H1 (cell line): ENCODE measurements around the gene RELN. TPM values are rescaled to one million over a fixed set of nuclear protein-coding genes. Genes with fewer than 3 reads are reported as not detected.

Source experiments
- CTCF ChIA-PET: fragments of 300-600 bp; sonication (Branson Sonifier 250); formaldehyde crosslinking; loops from one replicate; lab custom pipeline; 2021; ENCODE audit not compliant: partially characterized antibody; lab: Charles Lee
- POLR2A ChIA-PET: fragments of 300-600 bp; sonication (Branson Sonifier 250); formaldehyde crosslinking; loops from one replicate; lab custom pipeline; 2021; ENCODE audit warnings: inconsistent platforms; ENCODE audit not compliant: partially characterized antibody; lab: Charles Lee
- DNase-seq, 2 experiments: peaks; one replicate each; pipeline versions ENCODE4 v3.0.0 to v3.0.0-alpha.2; 2010 to 2022; ENCODE audit warnings: low spot score in 2 of 2, low read depth in 1 of 2, mixed read lengths in 1 of 2
- FAIRE-seq: peaks from 2 replicates; lab custom pipeline; 2011; peaks lifted over from hg19 to GRCh38; lab: Jason Lieb, UNC
- H2AFZ ChIP-seq: 2 replicates; pipeline ENCODE4 v1.8.1; 2012; ENCODE audit warnings: low read length, inconsistent platforms
- H2AK5ac ChIP-seq: 2 replicates; pipeline ENCODE4 v1.6.1; 2013; ENCODE audit warnings: low read depth, low read length
- H2BK120ac ChIP-seq: replicated peaks from 2 replicates; pipeline ENCODE3; 2013; ENCODE audit warnings: low read depth, low read length, inconsistent platforms
- H2BK12ac ChIP-seq: 2 replicates; pipeline ENCODE4 v1.6.1; 2013; ENCODE audit warnings: low read depth, low read length
- H2BK15ac ChIP-seq: 2 replicates; pipeline ENCODE4 v1.6.1; 2013; ENCODE audit warnings: low read length
- H2BK20ac ChIP-seq: 2 replicates; pipeline ENCODE4 v1.6.1; 2013; ENCODE audit warnings: low read length
- H2BK5ac ChIP-seq: 2 replicates; pipeline ENCODE4 v1.6.1; 2013; ENCODE audit warnings: low read depth, low read length
- H3K14ac ChIP-seq: 2 replicates; pipeline ENCODE4 v1.6.1; 2013; ENCODE audit warnings: inconsistent platforms; ENCODE audit not compliant: insufficient read length
- H3K18ac ChIP-seq: 2 replicates; pipeline ENCODE4 v1.6.1; 2013; ENCODE audit warnings: low read length; ENCODE audit errors: extremely low read depth
- H3K23ac ChIP-seq: 2 replicates; pipeline ENCODE4 v1.6.1; 2013; ENCODE audit warnings: inconsistent platforms; ENCODE audit not compliant: insufficient read length
- H3K23me2 ChIP-seq: 2 replicates; pipeline ENCODE4 v1.6.1; 2013; ENCODE audit warnings: low read depth, low read length
- H3K27ac ChIP-seq: 2 replicates; pipeline ENCODE4 v1.6.1; 2011; ENCODE audit warnings: low read depth, low read length, inconsistent platforms
- H3K27me3 ChIP-seq, 4 experiments: replicated peaks in 1 of 4; 1 replicate in 1 of 4; 2 replicates in 3 of 4; pipeline versions ENCODE4 v1.6.1 to v1.8.1; 2011 to 2013; ENCODE audit warnings: low read length in 3 of 4, mild to moderate bottlenecking in 3 of 4, inconsistent platforms in 2 of 4, mixed read lengths in 2 of 4, moderate library complexity in 1 of 4; ENCODE audit not compliant: control insufficient read depth in 3 of 4, insufficient read depth in 3 of 4; ENCODE audit errors: extremely low read depth in 1 of 4
- H3K36me3 ChIP-seq, 4 experiments: 2 replicates each; pipeline versions ENCODE4 v1.6.1 to v1.8.1; 2011 to 2013; ENCODE audit warnings: mild to moderate bottlenecking in 4 of 4, low read length in 3 of 4, moderate library complexity in 2 of 4, control low read depth in 1 of 4, inconsistent platforms in 1 of 4; ENCODE audit not compliant: insufficient read depth in 4 of 4, control insufficient read depth in 2 of 4
- H3K4ac ChIP-seq: replicated peaks from 2 replicates; pipeline ENCODE3; 2013; ENCODE audit warnings: low read length, low read depth, mixed read lengths, inconsistent platforms; ENCODE audit not compliant: insufficient read length
- H3K4me1 ChIP-seq, 4 experiments: replicated peaks in 1 of 4; 1 replicate in 1 of 4; 2 replicates in 3 of 4; pipeline versions ENCODE4 v1.6.1 to v1.8.1; 2011 to 2013; ENCODE audit warnings: low read length in 3 of 4, inconsistent platforms in 2 of 4, mixed read lengths in 1 of 4; ENCODE audit not compliant: insufficient read depth in 4 of 4, control insufficient read depth in 3 of 4
- H3K4me2 ChIP-seq, 2 experiments: 2 replicates each; pipeline versions ENCODE4 v1.6.1 to v1.8.1; 2011 to 2013; ENCODE audit warnings: low read depth in 2 of 2, low read length in 2 of 2, control low read depth in 1 of 2, inconsistent platforms in 1 of 2, mild to moderate bottlenecking in 1 of 2; ENCODE audit not compliant: insufficient read depth in 1 of 2
- H3K4me3 ChIP-seq, 4 experiments: fragments of 200-600, 300-600 bp in 1 of 4; sonication (generic), shearing (Covaris generic), sonication (Bioruptor Twin) in 1 of 4; 2 replicates each; pipeline versions ENCODE4 v1.5.1 to v1.8.1; 2011 to 2016; ENCODE audit warnings: low read length in 4 of 4, low read depth in 3 of 4, control low read depth in 2 of 4, inconsistent platforms in 2 of 4, mild to moderate bottlenecking in 2 of 4, mixed read lengths in 1 of 4, moderate library complexity in 1 of 4; ENCODE audit not compliant: insufficient read depth in 2 of 4; ENCODE audit errors: extremely low read depth in 1 of 4
- H3K56ac ChIP-seq: replicated peaks from 2 replicates; pipeline ENCODE3; 2013; ENCODE audit warnings: low read depth, mild to moderate bottlenecking, mixed read lengths, low read length, inconsistent platforms; ENCODE audit not compliant: insufficient read length
- H3K79me1 ChIP-seq: 2 replicates; pipeline ENCODE4 v1.6.1; 2013; ENCODE audit warnings: low read depth, low read length, control low read depth
- H3K79me2 ChIP-seq, 2 experiments: 2 replicates each; pipeline versions ENCODE4 v1.6.1 to v1.8.1; 2012 to 2013; ENCODE audit warnings: low read length in 2 of 2, mild to moderate bottlenecking in 2 of 2, inconsistent platforms in 1 of 2; ENCODE audit not compliant: insufficient read depth in 2 of 2, control insufficient read depth in 1 of 2
- H3K9ac ChIP-seq, 4 experiments: replicated peaks in 1 of 4; 1 replicate in 1 of 4; 2 replicates in 3 of 4; pipeline versions ENCODE4 v1.6.1 to v1.8.1; 2011 to 2013; ENCODE audit warnings: low read depth in 3 of 4, low read length in 3 of 4, control low read depth in 2 of 4, mild to moderate bottlenecking in 2 of 4, moderate library complexity in 2 of 4, inconsistent platforms in 1 of 4; ENCODE audit errors: extremely low read depth in 1 of 4
- H3K9me3 ChIP-seq, 2 experiments: 2 replicates each; pipeline versions ENCODE4 v1.6.1 to v1.8.1; 2012 to 2013; ENCODE audit warnings: mild to moderate bottlenecking in 2 of 2, moderate library complexity in 2 of 2, control low read depth in 1 of 2, inconsistent platforms in 1 of 2, low read depth in 1 of 2, low read length in 1 of 2, mixed read lengths in 1 of 2; ENCODE audit not compliant: insufficient read depth in 2 of 2
- H4K20me1 ChIP-seq, 2 experiments: replicated peaks in 1 of 2; 2 replicates each; pipeline versions ENCODE3 to v1.8.1; 2011 to 2013; ENCODE audit warnings: inconsistent platforms in 2 of 2, low read length in 2 of 2, mild to moderate bottlenecking in 1 of 2; ENCODE audit not compliant: insufficient read depth in 2 of 2, control insufficient read depth in 1 of 2
- H4K5ac ChIP-seq: 2 replicates; pipeline ENCODE4 v1.6.1; 2013; ENCODE audit warnings: low read length, low read depth, mixed read lengths, inconsistent platforms; ENCODE audit not compliant: insufficient read length
- H4K8ac ChIP-seq: 2 replicates; pipeline ENCODE4 v1.8.0; 2013; ENCODE audit warnings: mild to moderate bottlenecking, moderate library complexity, low read length, inconsistent platforms; ENCODE audit not compliant: insufficient read depth; ENCODE audit errors: extremely low read depth
- H4K91ac ChIP-seq: replicated peaks from 2 replicates; pipeline ENCODE3; 2013; ENCODE audit warnings: low read length, mixed read lengths, inconsistent platforms; ENCODE audit not compliant: insufficient read length
- EGR1 ChIP-seq: IDR thresholded peaks from 2 replicates; pipeline ENCODE4 v1.6.1; 2011; ENCODE audit warnings: low read depth, low read length, borderline replicate concordance
- KDM4A ChIP-seq: IDR thresholded peaks from one replicate; pipeline ENCODE4 v1.7.1; 2012; ENCODE audit warnings: low read depth, mild to moderate bottlenecking, moderate library complexity, low read length, inconsistent platforms; ENCODE audit not compliant: severe bottlenecking
- NANOG ChIP-seq: IDR thresholded peaks from 2 replicates; pipeline ENCODE4 v1.6.1; 2011; ENCODE audit warnings: low read length, low read depth, mild to moderate bottlenecking, inconsistent platforms; ENCODE audit not compliant: insufficient read depth, poor library complexity, severe bottlenecking
- SIX5 ChIP-seq: IDR thresholded peaks from 2 replicates; pipeline ENCODE4 v1.6.1; 2011; ENCODE audit warnings: mild to moderate bottlenecking, low read depth, low read length
- WGBS, 2 experiments: shearing (Covaris generic) in 1 of 2; methylation state at CpG; one replicate each; pipeline versions ENCODE4 v1.1.6 to v1.1.7; 2013 to 2015; ENCODE audit warnings: low lambda C conversion rate in 2 of 2, mixed read lengths in 2 of 2, inconsistent platforms in 1 of 2, low coverage in 1 of 2, missing lambda C conversion rate in 1 of 2; ENCODE audit not compliant: insufficient replicate concordance in 2 of 2, insufficient coverage in 1 of 2, insufficient read length in 1 of 2; ENCODE audit errors: extremely low coverage in 1 of 2, missing lambda C conversion rate in 1 of 2; 5-methylcytosine and 5-hydroxymethylcytosine counted together
- polyA plus RNA-seq, 7 experiments: library from polyadenylated mRNA; depleted of rRNA in 3 of 7; stranded (reverse) in 5 of 7; unstranded in 2 of 7; fragments of >200 nt in 5 of 7; fragments of 200-250 nt in 2 of 7; gene quantifications; 1 replicate in 5 of 7; 2 replicates in 1 of 7; 4 replicates in 1 of 7; pipeline versions ENCODE4 v1.2.1 to v1.2.3, GENCODE V29; 2011 to 2013; ENCODE audit warnings: missing spikeins in 2 of 7, mixed read lengths in 2 of 7
- total RNA-seq: library from RNA; stranded (reverse); fragmentation: NEBNext Ultra II Directional; extraction: Animal tissue kit (Norgen Biotek cat#: 25700); gene quantifications from 2 replicates; pipeline ENCODE4 v1.2.1, GENCODE V29; 2021

The RELN gene
- total and polyA plus RNA-seq, 2 of the 8 experiments (the other 6 are each of a cell fraction or from before 2014, with no cell fraction given) = 0.03 to 0.07 TPM

GRCh38 chr7:103833401-103833800, 156.1 kb downstream of the RELN start:
- H2BK12ac ChIP-seq = no peak overlapping the region
- H3K23ac ChIP-seq = no peak overlapping the region
- no peak overlapping the region for H3K56ac ChIP-seq
- ChIA-PET CTCF (no interaction called here), POLR2A (no interaction called here)
- no peak overlapping the region for H3K4me2 ChIP-seq
- no peaks in the 10 kb centered on the region for H3K9me3 ChIP-seq
- DNase-seq = no peak
- no peak for FAIRE-seq
- H3K79me2 ChIP-seq = no peaks in the 10 kb centered on the region
- H3K4ac ChIP-seq = no peak overlapping the region
- no peak overlapping the region for H4K8ac ChIP-seq
- no peak overlapping the region for H3K27ac ChIP-seq
- no peaks in the 10 kb centered on the region for H3K23me2 ChIP-seq
- H3K9ac ChIP-seq = no peak overlapping the region
- H3K27me3 ChIP-seq = no peaks in the 10 kb centered on the region
- no peaks in the 10 kb centered on the region for H4K20me1 ChIP-seq
- no peak overlapping the region for H2AK5ac ChIP-seq
- no peak overlapping the region for H4K5ac ChIP-seq
- H2BK20ac ChIP-seq = no peak overlapping the region
- no peak overlapping the region for H2BK5ac ChIP-seq
- H2BK15ac ChIP-seq = no peak overlapping the region
- H3K4me3 ChIP-seq = no peak overlapping the region
- H4K91ac ChIP-seq = no peak overlapping the region
- TF ChIP-seq EGR1 (no peak), NANOG (no peak), SIX5 (no peak), KDM4A (no peak)
- H2AFZ ChIP-seq = no peak overlapping the region
- no peak overlapping the region for H3K18ac ChIP-seq
- no peaks in the 10 kb centered on the region for H3K4me1 ChIP-seq
- no peaks in the 10 kb centered on the region for H3K79me1 ChIP-seq
- WGBS, 2 experiments = 91% methylated on average over 3 of the region's 3 CpGs; no CpG with 5 or more reads in 1 of the 2 experiments
- no peak overlapping the region for H3K14ac ChIP-seq
- H3K36me3 ChIP-seq = no peaks in the 10 kb centered on the region; a peak in 1 of 8 replicates
- no peak overlapping the region for H2BK120ac ChIP-seq
